HEK293 (cell line): Measurements from ENCODE around the gene LSS.

ENCODE experiments used
- CTCF ChIA-PET: fragments of 350-600 bp; formaldehyde crosslinking; extraction: SDS; loops from one replicate; lab custom pipeline; 2021; ENCODE audit warnings: antibody characterized with exemption; lab: Yijun Ruan, JAX
- POLR2A ChIA-PET: fragments of 300-600 bp; formaldehyde crosslinking; extraction: SDS; loops from one replicate; lab custom pipeline; 2020; ENCODE audit warnings: antibody characterized with exemption, inconsistent platforms; lab: Yijun Ruan, JAX
- H3K27ac ChIP-seq: fragments of 200-500 bp; sonication (Bioruptor generic); 2 replicates; pipeline ENCODE4 v1.5.1; 2014; ENCODE audit warnings: low read depth, low read length, control low read depth, inconsistent platforms; ENCODE audit errors: extremely low read depth
- H3K36me3 ChIP-seq, 2 experiments: fragments of 200-500 bp in 1 of 2; sonication (Bioruptor generic) in 1 of 2; 1 replicate in 1 of 2; 2 replicates in 1 of 2; pipeline ENCODE4 v1.5.1; 2014 to 2017; ENCODE audit warnings: inconsistent platforms in 2 of 2, low read length in 2 of 2; ENCODE audit not compliant: control insufficient read depth in 2 of 2, insufficient read depth in 1 of 2
- H3K4me1 ChIP-seq: fragments of 200-500 bp; sonication (Bioruptor generic); 2 replicates; pipeline ENCODE4 v1.5.1; 2014; ENCODE audit warnings: mild to moderate bottlenecking, low read length, inconsistent platforms; ENCODE audit not compliant: control insufficient read depth, insufficient read depth
- H3K4me3 ChIP-seq: 2 replicates; pipeline ENCODE4 v1.5.1; 2011; ENCODE audit warnings: low read depth, mild to moderate bottlenecking, control low read depth, low read length, moderate library complexity
- H3K9me3 ChIP-seq: fragments of 200-500 bp; sonication (Bioruptor generic); 2 replicates; pipeline ENCODE4 v1.5.1; 2014; ENCODE audit warnings: low read depth, low read length, inconsistent platforms; ENCODE audit not compliant: control insufficient read depth, insufficient read depth
- FEZF1 ChIP-seq: fragments of 450-650 bp; formaldehyde crosslinking; IDR thresholded peaks from 2 replicates; pipeline ENCODE4 v1.5.1; 2016; ENCODE audit warnings: missing biosample characterization, missing genetic modification characterization
- KLF16 ChIP-seq: fragments of 450-650 bp; formaldehyde crosslinking; IDR thresholded peaks from 2 replicates; pipeline ENCODE4 v1.5.1; 2017; ENCODE audit warnings: missing biosample characterization, missing genetic modification characterization
- KLF8 ChIP-seq: fragments of 450-650 bp; formaldehyde crosslinking; IDR thresholded peaks from 2 replicates; pipeline ENCODE4 v1.5.1; 2016; ENCODE audit warnings: missing biosample characterization, missing genetic modification characterization
- KLF9 ChIP-seq: fragments of 450-650 bp; formaldehyde crosslinking; IDR thresholded peaks from 2 replicates; pipeline ENCODE4 v1.5.1; 2016; ENCODE audit warnings: missing biosample characterization, missing genetic modification characterization, low read depth
- PRDM4 ChIP-seq: fragments of 450-650 bp; formaldehyde crosslinking; IDR thresholded peaks from 2 replicates; pipeline ENCODE4 v1.5.1; 2017; ENCODE audit warnings: missing biosample characterization, missing genetic modification characterization
- ZNF133 ChIP-seq: fragments of 450-650 bp; formaldehyde crosslinking; IDR thresholded peaks from 2 replicates; pipeline ENCODE4 v1.5.1; 2016; ENCODE audit warnings: missing biosample characterization, missing genetic modification characterization
- ZNF155 ChIP-seq: fragments of 450-650 bp; formaldehyde crosslinking; IDR thresholded peaks from 2 replicates; pipeline ENCODE4 v1.5.1; 2016; ENCODE audit warnings: missing biosample characterization, missing genetic modification characterization
- ZNF202 ChIP-seq: fragments of 450-650 bp; formaldehyde crosslinking; IDR thresholded peaks from 2 replicates; pipeline ENCODE4 v1.5.1; 2016; ENCODE audit warnings: missing biosample characterization, missing genetic modification characterization, borderline replicate concordance
- ZNF280D ChIP-seq: fragments of 450-650 bp; formaldehyde crosslinking; IDR thresholded peaks from 2 replicates; pipeline ENCODE4 v1.5.1; 2016; ENCODE audit warnings: missing biosample characterization, missing genetic modification characterization
- ZNF292 ChIP-seq: fragments of 450-650 bp; formaldehyde crosslinking; IDR thresholded peaks from 2 replicates; pipeline ENCODE4 v1.5.1; 2016; ENCODE audit warnings: low read depth, missing biosample characterization, missing genetic modification characterization, borderline replicate concordance
- ZNF530 ChIP-seq: fragments of 450-650 bp; formaldehyde crosslinking; IDR thresholded peaks from 2 replicates; pipeline ENCODE4 v1.5.1; 2016; ENCODE audit warnings: low read depth, missing biosample characterization, missing genetic modification characterization
- ZNF585B ChIP-seq: fragments of 450-650 bp; formaldehyde crosslinking; IDR thresholded peaks from 2 replicates; pipeline ENCODE4 v1.5.1; 2016; ENCODE audit warnings: missing biosample characterization, missing genetic modification characterization
- ZNF600 ChIP-seq: fragments of 450-650 bp; formaldehyde crosslinking; IDR thresholded peaks from 2 replicates; pipeline ENCODE4 v1.5.1; 2016; ENCODE audit warnings: missing biosample characterization, missing genetic modification characterization
- ZNF639 ChIP-seq: fragments of 450-650 bp; formaldehyde crosslinking; IDR thresholded peaks from 2 replicates; pipeline ENCODE4 v1.5.1; 2016; ENCODE audit warnings: missing biosample characterization, missing genetic modification characterization
- TF ChIP-seq, protein P1 (sequence below): fragments of 450-650 bp; formaldehyde crosslinking; IDR thresholded peaks from 2 replicates; pipeline ENCODE4 v1.5.1; 2016; ENCODE audit warnings: missing biosample characterization, missing genetic modification characterization, low read depth
- TF ChIP-seq, protein P2 (sequence below): fragments of 450-650 bp; formaldehyde crosslinking; IDR thresholded peaks from 2 replicates; pipeline ENCODE4 v1.5.1; 2016; ENCODE audit warnings: missing biosample characterization, missing genetic modification characterization

LSS gene

GRCh38 chr21:46217511-46218196 lies 10.9 kb downstream of the LSS start (continued):
- TF ChIP-seq PRDM4 (tag by site-specific recombination) (no peak), FEZF1 (tag by site-specific recombination) (no peak), KLF16 (tag by site-specific recombination) (no peak), ZNF600 (tag by site-specific recombination) (no peak), ZNF155 (no peak), ZNF202 (no peak), ZNF133 (tag by site-specific recombination) (no peak), ZNF585B (tag by site-specific recombination) (no peak), KLF8 (tag by site-specific recombination) (no peak)
- TF ChIP-seq, protein P1, sequence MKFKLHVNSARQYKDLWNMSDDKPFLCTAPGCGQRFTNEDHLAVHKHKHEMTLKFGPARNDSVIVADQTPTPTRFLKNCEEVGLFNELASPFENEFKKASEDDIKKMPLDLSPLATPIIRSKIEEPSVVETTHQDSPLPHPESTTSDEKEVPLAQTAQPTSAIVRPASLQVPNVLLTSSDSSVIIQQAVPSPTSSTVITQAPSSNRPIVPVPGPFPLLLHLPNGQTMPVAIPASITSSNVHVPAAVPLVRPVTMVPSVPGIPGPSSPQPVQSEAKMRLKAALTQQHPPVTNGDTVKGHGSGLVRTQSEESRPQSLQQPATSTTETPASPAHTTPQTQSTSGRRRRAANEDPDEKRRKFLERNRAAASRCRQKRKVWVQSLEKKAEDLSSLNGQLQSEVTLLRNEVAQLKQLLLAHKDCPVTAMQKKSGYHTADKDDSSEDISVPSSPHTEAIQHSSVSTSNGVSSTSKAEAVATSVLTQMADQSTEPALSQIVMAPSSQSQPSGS (tag by site-specific recombination), result no peak

- no peak for TF ChIP-seq ZNF530 (tag by site-specific recombination)
- no peak for TF ChIP-seq ZNF292 (tag by site-specific recombination)
- TF ChIP-seq KLF9, result no peak
- TF ChIP-seq ZNF280D (tag by site-specific recombination), result no peak
- TF ChIP-seq ZNF639 (tag by site-specific recombination), result no peak
- TF ChIP-seq, protein P2, sequence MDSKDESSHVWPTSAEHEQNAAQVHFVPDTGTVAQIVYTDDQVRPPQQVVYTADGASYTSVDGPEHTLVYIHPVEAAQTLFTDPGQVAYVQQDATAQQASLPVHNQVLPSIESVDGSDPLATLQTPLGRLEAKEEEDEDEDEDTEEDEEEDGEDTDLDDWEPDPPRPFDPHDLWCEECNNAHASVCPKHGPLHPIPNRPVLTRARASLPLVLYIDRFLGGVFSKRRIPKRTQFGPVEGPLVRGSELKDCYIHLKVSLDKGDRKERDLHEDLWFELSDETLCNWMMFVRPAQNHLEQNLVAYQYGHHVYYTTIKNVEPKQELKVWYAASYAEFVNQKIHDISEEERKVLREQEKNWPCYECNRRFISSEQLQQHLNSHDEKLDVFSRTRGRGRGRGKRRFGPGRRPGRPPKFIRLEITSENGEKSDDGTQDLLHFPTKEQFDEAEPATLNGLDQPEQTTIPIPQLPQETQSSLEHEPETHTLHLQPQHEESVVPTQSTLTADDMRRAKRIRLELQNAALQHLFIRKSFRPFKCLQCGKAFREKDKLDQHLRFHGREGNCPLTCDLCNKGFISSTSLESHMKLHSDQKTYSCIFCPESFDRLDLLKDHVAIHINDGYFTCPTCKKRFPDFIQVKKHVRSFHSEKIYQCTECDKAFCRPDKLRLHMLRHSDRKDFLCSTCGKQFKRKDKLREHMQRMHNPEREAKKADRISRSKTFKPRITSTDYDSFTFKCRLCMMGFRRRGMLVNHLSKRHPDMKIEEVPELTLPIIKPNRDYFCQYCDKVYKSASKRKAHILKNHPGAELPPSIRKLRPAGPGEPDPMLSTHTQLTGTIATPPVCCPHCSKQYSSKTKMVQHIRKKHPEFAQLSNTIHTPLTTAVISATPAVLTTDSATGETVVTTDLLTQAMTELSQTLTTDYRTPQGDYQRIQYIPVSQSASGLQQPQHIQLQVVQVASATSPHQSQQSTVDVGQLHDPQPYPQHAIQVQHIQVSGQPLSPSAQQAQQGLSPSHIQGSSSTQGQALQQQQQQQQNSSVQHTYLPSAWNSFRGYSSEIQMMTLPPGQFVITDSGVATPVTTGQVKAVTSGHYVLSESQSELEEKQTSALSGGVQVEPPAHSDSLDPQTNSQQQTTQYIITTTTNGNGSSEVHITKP (tag by site-specific recombination), result no peak
- Histone ChIP-seq H3K4me1 (no peaks in the 10 kb centered on the region), H3K9me3 (no peaks in the 10 kb centered on the region), H3K36me3 (peaks cover 5 to 42% of the 10 kb centered on the region in 2 experiments; a peak in 2 of 3 replicates), H3K27ac (no peak overlapping the region), H3K4me3 (no peak overlapping the region)
- CTCF ChIA-PET, result interaction anchor here (2.0 kb wide), 1 partner anchor 63 kb away, joined by 6 read pairs; no protein-coding TSS in a partner anchor
- POLR2A ChIA-PET, result no interaction called here
Measured at GRCh38 chr21:46216132-46216747, 12.3 kb downstream of the LSS start.
